ENCODE results near the gene LPIN2.
"Not testable (repeated sequence)": the region's sequence is repeated elsewhere in the genome, so short reads cannot be mapped to it uniquely, and the experiment has no call there.

The LPIN2 gene

DNA sequence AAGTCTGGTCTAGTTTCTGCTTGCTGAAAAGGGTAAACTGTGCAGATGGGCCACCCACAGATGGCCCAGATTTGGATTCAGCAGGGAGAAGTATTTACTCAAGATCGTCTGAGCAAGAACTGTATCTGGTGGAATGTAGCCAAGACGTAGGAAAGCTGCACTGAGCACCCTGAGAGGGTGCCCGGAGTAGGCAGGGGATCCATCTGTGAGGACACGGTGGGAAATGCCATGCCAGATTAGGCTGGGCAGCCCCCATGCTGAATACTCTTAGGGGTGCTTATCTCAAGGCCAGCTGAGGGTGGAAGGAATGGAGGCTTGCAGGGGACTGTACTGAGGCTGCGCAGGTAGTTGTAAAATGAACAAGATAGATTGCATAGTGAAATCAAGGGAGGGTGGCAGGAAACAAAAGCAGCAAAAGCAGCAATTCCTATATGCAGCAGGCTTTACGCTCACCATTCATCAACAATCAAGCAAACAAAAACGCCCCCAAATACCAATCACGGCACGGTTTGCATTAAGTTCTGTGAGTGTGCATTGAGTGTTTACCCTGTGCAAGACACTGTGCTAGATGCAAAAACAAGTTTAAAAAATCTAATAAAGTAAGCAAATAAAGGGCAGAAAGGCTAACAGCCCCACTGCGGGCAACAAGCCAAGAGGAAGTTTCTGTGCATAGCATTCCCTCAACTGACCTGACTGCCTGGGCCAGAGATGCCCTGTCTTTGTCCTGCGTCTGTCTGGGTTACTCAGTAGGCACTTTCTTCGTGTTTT, 32.2 kb upstream of the LPIN2 start:
- DNase-seq = no peak

GRCh38 chr18:3042379-3042778, 29.4 kb upstream of the LPIN2 start:
- no peak for DNase-seq

DNA sequence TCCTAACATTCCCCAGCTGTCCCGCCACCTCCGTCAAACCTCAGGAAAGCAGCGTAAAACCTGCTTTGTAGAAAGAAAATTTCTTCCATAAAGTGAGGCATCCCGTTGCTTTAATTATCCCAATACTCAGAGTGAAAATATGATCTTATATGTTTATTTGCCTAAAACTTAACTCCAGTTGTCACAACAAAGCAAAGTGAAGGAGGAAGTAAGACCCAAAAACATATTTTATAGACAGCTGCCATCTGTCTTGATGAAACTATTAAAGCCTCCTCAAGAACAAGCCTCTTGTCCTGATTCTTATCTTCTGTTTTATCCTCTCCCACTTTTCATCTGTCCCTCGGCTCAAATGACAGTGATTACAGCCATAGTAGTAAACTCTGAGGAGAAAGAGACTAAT, 28.9 kb upstream of the LPIN2 start:
- no peak for DNase-seq

- DNase-seq = no peak
These were observed 27.9 kb upstream of the LPIN2 start for GRCh38 chr18:3040881-3041280.

DNA sequence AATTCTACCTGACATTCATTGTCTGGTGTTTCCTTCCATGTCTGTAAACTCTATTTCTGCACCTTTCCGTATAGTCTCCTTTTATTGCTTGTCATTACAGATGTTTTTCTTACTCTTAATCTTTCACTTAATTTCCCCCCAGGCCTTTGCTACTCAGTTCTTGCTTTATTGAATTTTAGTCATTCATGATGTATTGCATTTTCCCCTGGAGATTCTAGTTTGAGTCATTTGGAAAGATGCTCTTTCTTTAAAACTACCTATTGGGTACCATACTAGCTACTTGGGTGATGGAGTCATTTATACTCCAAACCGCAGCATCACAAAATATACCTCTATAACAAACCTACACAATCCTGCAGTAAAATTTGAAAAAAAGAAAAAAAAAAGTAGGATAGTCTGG, 27.2 kb upstream of the LPIN2 start:
- DNase-seq = no peak

DNA sequence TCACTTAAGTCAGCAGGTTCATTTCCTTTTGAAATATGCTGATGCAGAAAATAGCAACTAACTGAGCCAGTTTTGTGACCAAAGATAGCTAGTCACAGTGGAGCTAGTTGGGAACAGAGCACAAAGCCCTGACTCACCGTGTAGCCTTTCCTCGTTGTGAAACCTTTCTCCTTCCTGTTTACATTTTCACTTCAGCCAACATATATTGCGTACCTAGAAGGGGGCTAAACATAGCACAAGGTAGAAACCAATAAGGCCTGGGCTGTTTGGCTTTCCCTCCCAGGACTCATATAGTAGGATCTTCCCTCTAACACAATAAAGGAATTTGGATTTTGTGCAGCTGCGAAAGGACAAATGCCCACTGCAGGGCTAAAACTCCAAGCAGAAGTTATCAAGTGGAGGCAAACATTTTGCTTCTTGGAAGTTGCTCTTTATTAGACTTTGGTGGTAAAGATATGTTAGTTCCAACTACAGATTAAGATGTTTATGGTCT, 24.5 kb upstream of the LPIN2 start:
- no peak for DNase-seq

DNA sequence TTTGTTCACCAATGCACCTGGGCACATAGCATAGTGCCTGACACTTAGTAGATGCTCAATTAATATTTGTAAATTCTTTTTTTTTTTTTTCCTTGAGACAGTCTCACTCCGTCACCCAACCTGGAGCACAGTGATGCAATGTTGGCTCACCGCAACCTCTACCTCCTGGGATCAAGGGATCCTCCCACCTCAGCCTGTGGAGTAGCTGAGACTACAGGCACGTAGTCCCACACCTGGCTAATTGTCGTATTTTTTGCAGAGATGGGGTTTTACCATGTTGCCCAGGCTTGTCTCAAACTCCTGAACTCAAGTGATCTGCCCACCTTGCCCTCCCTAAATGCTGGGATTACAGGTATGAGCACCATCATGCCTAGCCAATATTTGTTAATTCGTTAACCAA, 23.2 kb upstream of the LPIN2 start:
- DNase-seq = no peak

- DNase-seq = no peak
These were observed 22.7 kb upstream of the LPIN2 start for GRCh38 chr18:3035635-3036034.

- no peak for DNase-seq
These were observed 19.8 kb upstream of the LPIN2 start for GRCh38 chr18:3032721-3033120.

- DNase-seq = no peak
These were observed 16.4 kb upstream of the LPIN2 start for GRCh38 chr18:3029215-3029952.

DNA sequence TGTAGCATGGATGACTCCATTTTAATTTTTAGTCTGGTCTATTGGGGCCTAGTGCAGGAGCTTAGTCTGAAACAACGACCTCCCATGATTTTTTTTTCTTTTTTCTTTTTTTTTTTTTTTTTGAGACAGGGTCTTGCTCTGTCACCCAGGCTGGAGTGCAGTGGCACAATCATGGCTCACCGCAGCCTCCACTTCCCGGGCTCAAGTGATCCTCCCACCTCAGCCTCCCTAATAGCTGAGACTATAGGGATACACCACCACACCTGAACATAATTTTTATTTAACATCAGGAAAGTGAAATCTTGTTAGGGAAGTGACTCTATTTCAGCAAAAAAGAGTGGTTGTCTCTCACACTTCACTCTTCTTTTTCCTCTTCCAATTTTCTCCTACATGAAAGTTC, 15.2 kb upstream of the LPIN2 start:
- DNase-seq = not testable (repeated sequence)

- no peak for DNase-seq
These were observed 14.5 kb upstream of the LPIN2 start for GRCh38 chr18:3027370-3027891.

GRCh38 chr18:3025544-3025943, 12.6 kb upstream of the LPIN2 start:
- no peak for DNase-seq

GRCh38 chr18:3023603-3024002, 10.7 kb upstream of the LPIN2 start:
- DNase-seq = not testable (repeated sequence)

GRCh38 chr18:3016585-3017297, 3.8 kb upstream of the LPIN2 start:
- DNase-seq = no peak

- no peak for DNase-seq
These were observed 2.9 kb upstream of the LPIN2 start for GRCh38 chr18:3015851-3016250.

GRCh38 chr18:3015204-3015592, 2.3 kb upstream of the LPIN2 start:
- no peak for DNase-seq

DNA sequence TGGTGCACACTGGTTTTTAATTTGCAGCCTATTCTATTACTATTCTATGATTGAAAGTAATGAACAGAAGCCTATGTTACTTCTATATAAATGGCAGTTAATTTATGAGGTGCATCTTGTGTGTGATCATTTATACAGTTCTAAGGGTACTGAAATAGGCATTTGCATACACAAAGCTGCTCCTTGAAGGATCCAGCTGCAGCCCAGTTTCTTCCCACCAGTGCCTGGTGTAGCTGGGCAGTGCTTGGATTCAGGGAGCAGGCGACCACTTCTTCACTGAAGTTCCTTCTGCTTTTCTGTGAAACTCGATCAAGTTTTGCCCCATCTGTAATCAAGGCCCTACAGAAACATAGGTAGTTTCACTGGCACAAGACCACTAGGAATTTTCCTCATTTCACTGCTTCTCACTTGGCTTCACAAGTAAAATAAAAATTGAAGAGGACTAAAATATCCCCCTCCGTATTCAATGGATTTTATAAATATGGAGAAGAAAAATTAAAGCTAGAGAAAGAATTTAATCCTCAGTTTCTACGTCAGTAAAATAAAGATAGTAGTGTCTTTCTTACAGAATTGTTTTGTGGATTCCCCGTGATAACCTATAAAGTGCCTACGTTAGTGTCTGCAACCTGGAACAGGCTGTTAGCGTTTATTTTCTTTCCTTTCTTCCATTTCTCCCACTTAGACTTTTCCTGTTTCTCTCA, 1.7 kb upstream of the LPIN2 start:
- DNase-seq = no peak

- DNase-seq = peak; percentile 28
These were observed 564 bp downstream of the LPIN2 start for GRCh38 chr18:3012136-3013023.

- no peak for DNase-seq
These were observed 2.9 kb downstream of the LPIN2 start for GRCh38 chr18:3010086-3010485.

DNA sequence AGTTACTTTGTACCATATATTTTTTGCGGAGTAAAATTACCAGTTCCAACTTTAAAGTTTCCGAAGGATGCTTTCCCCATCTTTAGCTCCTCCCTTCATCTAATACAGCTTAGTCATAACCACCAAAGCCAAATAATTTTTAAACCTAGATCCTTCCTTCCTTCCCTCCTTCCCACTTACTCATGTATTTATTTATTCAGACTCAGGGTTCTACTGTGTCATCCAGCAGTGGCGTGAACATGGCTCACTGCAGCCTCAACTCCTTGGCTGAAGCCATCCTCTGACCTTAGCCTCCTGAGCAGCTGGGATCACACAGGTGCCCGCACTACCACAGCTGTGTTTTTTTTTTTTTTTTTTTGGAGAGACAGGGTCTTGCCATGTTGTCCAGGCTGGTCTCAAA, 4.4 kb downstream of the LPIN2 start:
- DNase-seq = no peak

GRCh38 chr18:3007491-3007890, 5.5 kb downstream of the LPIN2 start:
- DNase-seq = no peak
